C4-2B (cell line): ENCODE data around the gene GAS6.
"Not testable (repeated sequence)": the region's sequence is repeated elsewhere in the genome, so short reads cannot be mapped to it uniquely, and the experiment has no call there.

Experiments
- H3K27ac ChIP-seq: fragments of 450-650 bp; 2 replicates; pipeline ENCODE4 v1.5.1; 2017
- CTCF ChIP-seq: fragments of 450-650 bp; conservative IDR thresholded peaks from 2 replicates; pipeline ENCODE4 v1.5.1; 2017; ENCODE audit warnings: mild to moderate bottlenecking
- ZFX ChIP-seq: fragments of 450-650 bp; IDR thresholded peaks from 2 replicates; pipeline ENCODE4 v1.6.1; 2017

The GAS6 gene

DNA sequence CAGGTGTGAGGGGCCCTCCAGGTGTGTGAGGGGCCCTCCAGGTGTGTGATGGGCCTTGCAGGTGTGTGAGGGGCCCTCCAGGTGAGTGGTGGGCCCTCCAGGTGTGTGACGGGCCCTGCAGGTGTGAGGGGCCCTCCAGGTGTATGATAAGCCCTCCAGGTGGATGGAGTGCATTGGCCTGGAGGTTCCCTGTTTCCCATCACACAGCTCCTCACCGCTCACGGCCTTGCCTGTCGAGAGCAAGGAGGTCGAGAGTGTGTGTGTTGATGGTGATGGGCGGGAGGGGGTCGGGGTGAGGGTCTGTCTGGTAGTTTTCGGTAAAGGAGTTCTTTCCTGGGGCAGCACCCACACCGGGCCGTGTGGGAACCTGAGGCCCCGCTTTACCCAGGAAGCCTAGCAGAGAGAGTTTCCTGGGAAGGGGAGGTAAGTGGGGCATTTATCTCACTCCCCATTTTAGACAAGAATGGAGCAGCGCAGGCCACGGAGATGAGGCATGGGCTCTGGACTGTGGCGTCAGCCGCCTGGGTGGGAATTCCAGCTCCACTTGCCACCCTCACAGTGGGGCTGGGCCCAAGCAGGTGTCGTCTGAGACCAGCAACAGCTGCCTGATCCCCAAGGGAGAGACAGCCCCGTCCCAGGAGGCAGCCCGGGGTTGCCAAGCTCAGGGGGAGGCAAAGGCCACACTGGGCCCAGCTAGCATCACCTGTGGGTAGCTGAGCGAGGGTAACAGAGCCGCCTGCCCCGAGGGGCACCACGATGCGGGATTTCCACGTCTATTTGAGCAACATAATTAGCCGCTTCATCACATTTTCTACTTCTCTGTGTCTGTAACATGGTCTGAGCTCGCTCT is 10.9 kb upstream of the GAS6 start:
- TF ChIP-seq ZFX: no peak
- no peak for TF ChIP-seq CTCF
- H3K27ac ChIP-seq: no peak overlapping the region

- no peak overlapping the region for H3K27ac ChIP-seq
- TF ChIP-seq ZFX: no peak
- TF ChIP-seq CTCF: no peak
Observed at GRCh38 chr13:113874177-113874576, 10.3 kb upstream of the GAS6 start.

DNA sequence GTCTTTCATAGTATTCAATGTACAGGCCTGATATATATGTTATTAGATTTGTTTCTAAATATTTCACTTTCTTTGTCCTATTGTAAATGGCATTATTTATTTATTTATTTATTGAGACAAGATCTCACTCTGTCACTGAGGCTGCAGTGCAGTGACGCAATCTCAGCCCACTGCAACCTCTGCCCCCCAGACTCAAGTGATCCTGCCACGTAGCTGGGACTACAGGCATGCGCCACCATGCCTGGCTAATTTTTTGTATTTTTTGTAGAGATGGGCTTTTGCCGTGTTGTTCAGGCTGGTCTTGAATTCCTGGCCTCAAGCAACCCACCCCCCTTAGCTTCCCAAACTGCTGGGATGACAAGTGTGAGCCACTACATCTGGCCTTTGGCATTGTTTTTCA is 5.4 kb upstream of the GAS6 start:
- TF ChIP-seq ZFX: no peak
- TF ChIP-seq CTCF: no peak
- no peak overlapping the region for H3K27ac ChIP-seq

GRCh38 chr13:113867913-113868312 is 4.0 kb upstream of the GAS6 start:
- H3K27ac ChIP-seq: not testable (repeated sequence)

GRCh38 chr13:113865427-113865826 is 1.6 kb upstream of the GAS6 start:
- H3K27ac ChIP-seq: no peak overlapping the region
- TF ChIP-seq ZFX (no peak), CTCF (no peak)

DNA sequence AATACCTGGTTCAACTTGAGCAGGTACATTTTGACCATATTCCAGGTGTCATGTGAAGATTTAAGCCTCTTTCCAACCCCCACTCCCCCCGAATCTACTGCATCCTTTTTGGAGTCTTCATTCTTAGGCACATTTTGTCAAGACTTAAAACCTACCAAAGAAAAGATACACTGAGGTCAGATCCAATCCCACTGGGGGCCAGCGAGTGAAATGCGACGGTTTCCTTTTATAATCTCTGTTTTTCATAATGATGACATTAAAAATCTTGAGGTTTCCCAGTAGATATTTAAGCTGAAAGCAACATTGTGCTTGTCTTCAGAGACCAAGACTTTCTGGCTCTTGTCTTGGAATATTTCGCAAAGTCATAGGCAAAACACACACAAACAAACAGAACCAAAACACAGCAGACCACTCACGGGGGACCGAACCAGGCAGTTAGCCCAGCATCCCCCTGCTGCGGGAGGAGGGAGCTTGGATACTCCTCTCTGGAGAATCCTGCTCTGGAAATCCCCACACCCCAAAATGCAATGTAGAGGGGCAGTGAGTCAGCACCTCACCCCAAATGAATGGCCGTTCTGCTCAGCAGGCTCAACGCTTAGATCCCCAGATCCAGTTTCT is 506 bp upstream of the GAS6 start:
- H3K27ac ChIP-seq: 0 out of 2 replicates have a peak overlapping the region, but pooled peaks have one; percentile 54

DNA sequence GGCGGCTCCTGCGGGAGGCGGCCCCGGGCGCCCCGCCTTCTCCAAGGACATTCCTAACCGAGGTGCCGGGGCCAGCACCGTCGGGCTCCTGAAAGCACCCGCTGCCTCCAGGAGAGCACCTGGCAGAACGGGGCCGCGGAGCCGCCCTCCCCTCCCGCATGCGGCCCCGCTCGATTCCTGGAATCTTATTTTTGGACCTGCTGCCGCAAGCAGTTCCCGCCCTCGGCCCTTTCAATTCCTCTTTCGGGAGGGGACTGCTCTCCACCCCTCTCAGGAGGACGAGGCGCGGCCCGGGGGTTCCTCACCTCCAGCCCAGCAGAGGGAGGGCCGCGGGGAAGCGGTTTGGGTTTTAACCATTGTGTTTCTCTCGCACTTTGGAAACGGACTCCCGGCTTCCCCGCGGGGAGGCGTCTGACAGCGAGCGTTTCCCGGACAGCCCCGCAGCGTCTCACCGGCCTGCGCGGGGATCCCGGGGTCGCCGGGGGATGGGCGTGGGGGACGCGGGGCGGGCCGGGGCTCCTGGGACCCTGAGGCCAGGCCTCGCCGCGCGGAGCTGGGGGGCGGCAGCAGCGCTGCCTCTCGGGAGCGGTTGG is 849 bp downstream of the GAS6 start:
- TF ChIP-seq CTCF: no peak
- TF ChIP-seq ZFX: no peak
- peak overlapping the region; percentile 54 for H3K27ac ChIP-seq

More for the DNA sequence above, 506 bp upstream of the GAS6 start:
- TF ChIP-seq ZFX (no peak), CTCF (no peak)
